Omental fat pad (tissue), 4 donors: ENCODE measurements around the gene ZNF446. TPM values are rescaled to one million over a fixed set of nuclear protein-coding genes. Genes with fewer than 3 reads are reported as not detected.
"Not testable (repeated sequence)": the region's sequence is repeated elsewhere in the genome, so short reads cannot be mapped to it uniquely, and the experiment has no call there.

Source experiments
- ATAC-seq: fragments of 150-250 bp; one replicate; pipeline ENCODE4 v1.9.1; 2016; ENCODE audit warnings: mild to moderate bottlenecking, moderate library complexity; ENCODE audit not compliant: low FRiP score
- DNase-seq: peaks from one replicate; pipeline ENCODE4 v3.0.0-alpha.2; 2019; ENCODE audit warnings: low spot score
- total RNA-seq, 4 donors: library from RNA; depleted of rRNA; stranded (reverse); fragments of >200 nt; gene quantifications; one replicate each; pipeline ENCODE4 v1.1.0, GENCODE V29; 2016
- TF ChIP-seq, protein P1 (sequence below), 3 donors: fragments of 450-650 bp; IDR thresholded peaks; one replicate each; pipeline ENCODE4 v1.5.1; 2016 to 2017; ENCODE audit warnings: antibody characterized with exemption in 3 of 3, mild to moderate bottlenecking in 3 of 3, moderate library complexity in 2 of 3

Gene ZNF446
- total RNA-seq = 10 to 100 TPM in 1 of 4 donors, 1 to 10 TPM in 3; 6.6 to 10.4 (median 8.0) TPM

DNA sequence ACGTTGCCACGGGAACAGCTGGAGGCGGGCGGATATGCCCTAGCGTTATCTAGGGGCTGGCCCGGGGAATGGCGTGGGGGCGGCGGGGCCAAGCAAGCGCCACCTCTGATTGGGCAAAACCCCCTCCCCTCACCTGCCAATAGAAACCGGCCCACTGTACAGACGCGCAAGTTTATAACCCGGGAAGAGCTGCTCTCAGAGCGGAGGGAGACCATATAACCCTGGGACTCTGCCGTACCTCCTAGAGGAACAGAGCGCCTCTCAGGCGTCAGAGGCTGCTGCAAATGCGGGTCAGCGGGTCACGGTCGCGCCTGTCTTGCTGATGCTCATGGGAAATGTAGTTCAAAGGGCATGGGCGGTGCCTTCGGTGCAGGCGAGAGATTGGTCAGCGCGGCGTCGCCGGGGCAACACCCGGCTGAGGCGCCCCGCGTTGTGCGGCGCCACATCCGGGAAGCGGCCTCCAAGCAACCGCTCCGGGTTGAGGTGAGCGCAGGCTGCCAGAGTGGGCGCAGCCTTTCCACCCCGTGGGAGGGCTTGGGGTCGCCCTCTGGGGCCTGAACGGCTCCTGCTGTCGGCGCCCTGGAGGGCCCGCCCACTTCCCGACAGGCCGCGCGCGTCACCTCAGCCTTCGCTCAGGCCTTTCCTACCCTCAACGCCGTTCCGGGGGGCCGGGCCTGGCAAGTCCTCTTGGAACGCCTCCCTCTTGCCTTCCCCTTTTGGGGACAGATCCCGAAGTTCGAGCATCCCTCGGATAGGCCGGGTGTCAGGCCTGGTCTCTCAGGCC is at the start of gene ZNF446:
TSS of gene ZNF446 (plus strand) at position 639 of the 784 bp plus-strand sequence. CDS start 867 bp downstream, outside the sequence.
- ATAC-seq = peak; percentile 94
- TF ChIP-seq, protein P1, sequence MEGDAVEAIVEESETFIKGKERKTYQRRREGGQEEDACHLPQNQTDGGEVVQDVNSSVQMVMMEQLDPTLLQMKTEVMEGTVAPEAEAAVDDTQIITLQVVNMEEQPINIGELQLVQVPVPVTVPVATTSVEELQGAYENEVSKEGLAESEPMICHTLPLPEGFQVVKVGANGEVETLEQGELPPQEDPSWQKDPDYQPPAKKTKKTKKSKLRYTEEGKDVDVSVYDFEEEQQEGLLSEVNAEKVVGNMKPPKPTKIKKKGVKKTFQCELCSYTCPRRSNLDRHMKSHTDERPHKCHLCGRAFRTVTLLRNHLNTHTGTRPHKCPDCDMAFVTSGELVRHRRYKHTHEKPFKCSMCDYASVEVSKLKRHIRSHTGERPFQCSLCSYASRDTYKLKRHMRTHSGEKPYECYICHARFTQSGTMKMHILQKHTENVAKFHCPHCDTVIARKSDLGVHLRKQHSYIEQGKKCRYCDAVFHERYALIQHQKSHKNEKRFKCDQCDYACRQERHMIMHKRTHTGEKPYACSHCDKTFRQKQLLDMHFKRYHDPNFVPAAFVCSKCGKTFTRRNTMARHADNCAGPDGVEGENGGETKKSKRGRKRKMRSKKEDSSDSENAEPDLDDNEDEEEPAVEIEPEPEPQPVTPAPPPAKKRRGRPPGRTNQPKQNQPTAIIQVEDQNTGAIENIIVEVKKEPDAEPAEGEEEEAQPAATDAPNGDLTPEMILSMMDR (IDR thresholded peaks at IDR 0.05) = no peak

DNA sequence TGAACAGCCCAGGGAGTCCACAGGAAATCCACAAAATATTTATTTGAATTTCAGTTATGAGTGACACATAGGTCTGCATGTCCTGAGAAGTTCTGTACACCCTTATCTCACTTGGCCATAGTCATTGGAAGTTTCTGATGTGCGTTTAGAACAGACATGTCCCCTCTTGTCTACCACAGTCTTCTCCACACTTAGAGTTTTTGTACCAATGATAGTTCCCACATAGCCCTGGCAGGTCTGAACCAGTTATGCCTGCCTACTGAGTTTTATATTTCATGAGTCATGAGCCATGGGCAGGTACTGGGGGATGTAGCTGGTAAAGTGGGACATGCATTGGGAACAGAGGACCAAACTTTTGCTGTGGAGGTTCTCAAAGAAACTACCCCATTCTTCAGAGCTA is 47.5 kb upstream of the ZNF446 start:
- TF ChIP-seq, protein P1 (IDR thresholded peaks at IDR 0.05) = no peak
- ATAC-seq (no peak), DNase-seq (no peak)

More for the DNA sequence above, at the start of gene ZNF446:
- peak; percentile 93 for DNase-seq

DNA sequence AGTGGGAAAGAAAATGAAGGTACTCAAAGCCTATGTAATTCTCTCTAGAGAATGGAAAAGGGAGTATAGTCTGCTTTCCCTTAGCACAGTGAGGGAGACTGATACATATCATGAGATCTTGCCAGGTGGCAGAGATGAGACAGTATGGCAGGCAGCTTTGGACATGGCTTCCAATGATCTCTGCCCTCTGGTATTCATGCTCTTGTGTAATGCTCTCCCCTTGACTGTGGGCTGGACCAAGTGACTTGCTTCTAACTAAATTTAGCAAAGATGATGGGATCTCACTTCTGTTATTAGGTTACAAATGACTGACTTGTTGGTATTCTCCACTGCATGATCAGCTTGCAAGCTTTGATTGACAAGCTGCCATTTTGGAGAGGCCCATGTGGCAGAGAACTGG is 46.4 kb upstream of the ZNF446 start:
- TF ChIP-seq, protein P1 (IDR thresholded peaks at IDR 0.05) = no peak
- ATAC-seq = no peak

GRCh38 chr19:58434217-58434616 is 41.9 kb upstream of the ZNF446 start:
- no peak for ATAC-seq
- TF ChIP-seq, protein P1 (IDR thresholded peaks at IDR 0.05) = no peak

More for the DNA sequence above, 46.4 kb upstream of the ZNF446 start:
- DNase-seq = no peak

GRCh38 chr19:58439576-58440554 is 36.3 kb upstream of the ZNF446 start, which contains the start of gene ZNF132:
Gene ZNF132 (minus strand): TSS chr19:58440153. CDS start chr19:58439821, 332 bp downstream.
- peak; percentile 99 for ATAC-seq
- TF ChIP-seq, protein P1 (IDR thresholded peaks at IDR 0.05) = no peak
- DNase-seq = peak; percentile 93

More at GRCh38 chr19:58434217-58434616, 41.9 kb upstream of the ZNF446 start:
- no peak for DNase-seq

GRCh38 chr19:58440556-58440955 is 35.6 kb upstream of the ZNF446 start:
- TF ChIP-seq, protein P1 (IDR thresholded peaks at IDR 0.05) = no peak
- DNase-seq (no peak), ATAC-seq (no peak)

GRCh38 chr19:58442986-58443385 is 33.2 kb upstream of the ZNF446 start:
- not testable (repeated sequence) for ATAC-seq, DNase-seq

- not testable (repeated sequence) for DNase-seq, ATAC-seq
Measured at GRCh38 chr19:58448860-58449259, 27.3 kb upstream of the ZNF446 start.

GRCh38 chr19:58449980-58450379 is 26.2 kb upstream of the ZNF446 start:
- not testable (repeated sequence) for DNase-seq, ATAC-seq
